Sigmoid colon (tissue), 4 donors: ENCODE results near the gene ANXA3.

Source experiments
- EP300 ChIP-seq, 4 donors: sonication (generic); formaldehyde crosslinking; IDR thresholded peaks; one replicate each; pipeline ENCODE4 v1.6.1; 2017; ENCODE audit warnings: antibody characterized with exemption in 4 of 4
- POLR2A ChIP-seq, 2 donors: fragments of 450-650 bp; IDR thresholded peaks; one replicate each; pipeline ENCODE4 v1.6.1; 2016; ENCODE audit warnings: antibody characterized with exemption in 2 of 2, mild to moderate bottlenecking in 2 of 2, moderate library complexity in 2 of 2
- POLR2AphosphoS5 ChIP-seq, 4 donors: sonication (generic); formaldehyde crosslinking; IDR thresholded peaks; one replicate each; pipeline ENCODE4 v1.6.1; 2017; ENCODE audit warnings: antibody characterized with exemption in 4 of 4
- TF ChIP-seq, protein P1 (sequence below), 4 experiments: fragments of 450-650 bp in 3 of 4; fragments of 200-600 bp in 1 of 4; IDR thresholded peaks; one replicate each; pipeline ENCODE4 v1.5.1; 2016 to 2019; ENCODE audit warnings: antibody characterized with exemption in 4 of 4, mild to moderate bottlenecking in 3 of 4, moderate library complexity in 2 of 4

DNA sequence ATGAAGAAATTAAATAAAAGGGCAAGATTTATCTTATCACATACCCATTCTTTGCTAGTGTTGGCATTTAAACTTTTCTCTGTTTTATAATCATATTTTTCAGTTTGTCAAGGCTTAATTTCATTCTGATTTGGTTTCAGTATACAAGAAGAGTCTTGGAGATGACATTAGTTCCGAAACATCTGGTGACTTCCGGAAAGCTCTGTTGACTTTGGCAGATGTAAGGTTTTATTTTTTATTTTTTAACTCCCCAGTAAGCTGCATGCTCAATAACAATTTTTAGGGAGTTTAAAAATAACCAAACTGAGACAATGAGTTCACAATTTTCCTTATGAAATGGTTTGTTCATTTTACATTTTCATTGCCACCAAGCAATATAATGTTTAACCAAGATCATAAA, 39.8 kb downstream of the ANXA3 start:
- TF ChIP-seq EP300 (IDR thresholded peaks at IDR 0.05): no peak
- TF ChIP-seq, protein P1, sequence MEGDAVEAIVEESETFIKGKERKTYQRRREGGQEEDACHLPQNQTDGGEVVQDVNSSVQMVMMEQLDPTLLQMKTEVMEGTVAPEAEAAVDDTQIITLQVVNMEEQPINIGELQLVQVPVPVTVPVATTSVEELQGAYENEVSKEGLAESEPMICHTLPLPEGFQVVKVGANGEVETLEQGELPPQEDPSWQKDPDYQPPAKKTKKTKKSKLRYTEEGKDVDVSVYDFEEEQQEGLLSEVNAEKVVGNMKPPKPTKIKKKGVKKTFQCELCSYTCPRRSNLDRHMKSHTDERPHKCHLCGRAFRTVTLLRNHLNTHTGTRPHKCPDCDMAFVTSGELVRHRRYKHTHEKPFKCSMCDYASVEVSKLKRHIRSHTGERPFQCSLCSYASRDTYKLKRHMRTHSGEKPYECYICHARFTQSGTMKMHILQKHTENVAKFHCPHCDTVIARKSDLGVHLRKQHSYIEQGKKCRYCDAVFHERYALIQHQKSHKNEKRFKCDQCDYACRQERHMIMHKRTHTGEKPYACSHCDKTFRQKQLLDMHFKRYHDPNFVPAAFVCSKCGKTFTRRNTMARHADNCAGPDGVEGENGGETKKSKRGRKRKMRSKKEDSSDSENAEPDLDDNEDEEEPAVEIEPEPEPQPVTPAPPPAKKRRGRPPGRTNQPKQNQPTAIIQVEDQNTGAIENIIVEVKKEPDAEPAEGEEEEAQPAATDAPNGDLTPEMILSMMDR (IDR thresholded peaks at IDR 0.05): no peak
- no peak for TF ChIP-seq POLR2A (IDR thresholded peaks at IDR 0.05)
- TF ChIP-seq POLR2AphosphoS5 (IDR thresholded peaks at IDR 0.05): no peak
